ENCODE measurements around the gene ZFAND3. TPM values are rescaled to one million over a fixed set of nuclear protein-coding genes. Genes with fewer than 3 reads are reported as not detected.

The ZFAND3 gene
- total and polyA plus RNA-seq, 3 donors from 2014 or later = 104 to 329 (median 109) TPM

DNA sequence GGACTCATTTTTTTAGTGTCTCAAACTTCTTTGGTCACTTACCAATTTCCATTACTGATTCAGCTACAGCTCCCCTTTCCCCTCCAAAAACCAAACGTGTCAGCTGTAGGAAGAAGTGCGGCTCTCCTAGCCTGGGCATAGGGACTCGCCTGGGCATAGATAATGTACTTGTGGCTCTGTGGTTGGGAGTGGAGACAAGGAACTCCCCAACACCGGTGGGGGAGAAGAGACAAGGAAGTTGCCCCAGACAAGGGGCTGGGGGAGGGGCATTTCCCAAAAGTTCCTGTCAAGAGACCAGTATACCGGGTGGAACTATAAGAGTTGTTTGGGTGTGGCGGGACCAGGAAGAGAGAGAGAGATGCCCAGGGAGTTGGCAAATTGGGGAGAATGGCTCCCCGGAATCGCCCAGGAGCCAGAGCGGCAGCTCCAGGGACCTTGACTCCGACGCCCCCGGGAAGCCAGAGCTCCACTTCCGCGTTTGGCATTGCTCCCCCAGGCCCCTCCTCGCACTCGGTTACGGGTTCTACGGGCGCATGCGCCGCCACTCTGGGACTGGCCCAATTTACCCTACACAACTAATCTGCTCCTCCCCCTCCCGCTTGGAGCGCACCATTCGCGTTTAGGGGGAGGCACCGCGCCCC, 871 bp upstream of the ZFAND3 start:
- peak; percentile 97 for DNase-seq
- TF ChIP-seq POLR2A (IDR thresholded peaks at IDR 0.05) (peak; percentile 1), CTCF (IDR thresholded peaks at IDR 0.05) (no peak)
- no peaks in the 10 kb centered on the region for H3K9me3 ChIP-seq
- no peaks in the 10 kb centered on the region for H3K27me3 ChIP-seq
- H3K27ac ChIP-seq = peak overlapping the region; percentile 98 to 99
- no peaks in the 10 kb centered on the region for H3K36me3 ChIP-seq (ENCODE audit: low read depth, missing control alignments)
- peaks cover 31% of the 10 kb centered on the region for H3K4me1 ChIP-seq
- intact Hi-C loops (cut with DNase I; ENCODE audit: low total_unique reads) = no loop called here
- WGBS, 2 donors = 1% methylated on average over 19 to 27 of the region's 27 CpGs
- H3K4me3 ChIP-seq = peak overlapping the region; percentile 89 to 95

DNA sequence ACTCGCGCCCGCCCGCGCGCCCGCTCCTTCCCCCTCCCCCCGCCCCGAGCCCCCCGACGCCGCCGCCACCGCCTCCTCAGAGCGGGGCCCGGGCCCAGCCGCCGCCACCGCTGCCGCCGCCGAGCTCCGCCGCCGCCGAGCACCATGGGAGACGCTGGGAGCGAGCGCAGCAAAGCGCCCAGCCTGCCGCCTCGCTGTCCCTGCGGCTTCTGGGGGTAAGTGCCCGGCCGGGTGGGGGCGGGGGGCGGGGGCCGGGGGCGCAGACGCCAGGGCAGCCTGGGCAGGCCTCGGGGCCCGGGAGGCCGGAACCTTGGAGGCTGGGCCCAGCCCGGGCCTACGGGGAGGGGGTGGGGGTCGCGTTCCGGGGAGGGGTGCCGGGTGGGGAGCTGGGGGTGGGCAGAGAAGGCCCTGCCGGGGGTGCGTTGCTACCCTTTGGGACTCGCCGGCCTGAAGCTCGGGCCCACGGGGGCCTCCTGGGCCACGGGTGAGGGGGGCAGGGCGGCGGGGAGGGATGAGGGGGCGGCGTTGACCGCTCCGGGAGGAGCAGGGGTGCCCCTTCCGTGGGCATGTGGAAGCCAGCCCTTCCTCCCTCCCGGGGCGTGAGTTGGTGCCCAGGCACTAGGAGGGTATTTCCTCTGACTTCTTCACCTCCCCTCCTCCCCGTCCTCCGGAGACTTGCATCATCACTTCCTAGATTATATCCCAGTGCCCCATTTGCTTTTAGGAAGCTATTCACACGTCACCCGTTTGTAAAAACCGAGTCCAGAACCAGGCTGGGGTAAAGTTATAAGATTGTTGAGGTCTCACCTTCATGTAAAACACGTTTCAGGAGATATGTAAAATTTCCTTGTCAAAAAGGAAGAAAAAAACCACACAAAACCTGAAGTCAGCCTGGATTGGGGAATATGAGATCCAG, 533 bp downstream of the ZFAND3 start:
- H3K36me3 ChIP-seq (ENCODE audit: low read depth, missing control alignments) = no peaks in the 10 kb centered on the region
- intact Hi-C loops (cut with DNase I; ENCODE audit: low total_unique reads) = no loop called here
- peaks cover 31% of the 10 kb centered on the region for H3K4me1 ChIP-seq
- H3K27ac ChIP-seq = peak overlapping the region; percentile 89 to 98
- DNase-seq = peak; percentile 69
- H3K9me3 ChIP-seq = no peaks in the 10 kb centered on the region
- TF ChIP-seq POLR2A (IDR thresholded peaks at IDR 0.05) (no peak), CTCF (IDR thresholded peaks at IDR 0.05) (no peak)
- H3K27me3 ChIP-seq = no peaks in the 10 kb centered on the region
- WGBS, 2 donors = 1 to 3% methylated on average over 6 to 32 of the region's 71 CpGs
- H3K4me3 ChIP-seq = peak overlapping the region; percentile 89 to 95

DNA sequence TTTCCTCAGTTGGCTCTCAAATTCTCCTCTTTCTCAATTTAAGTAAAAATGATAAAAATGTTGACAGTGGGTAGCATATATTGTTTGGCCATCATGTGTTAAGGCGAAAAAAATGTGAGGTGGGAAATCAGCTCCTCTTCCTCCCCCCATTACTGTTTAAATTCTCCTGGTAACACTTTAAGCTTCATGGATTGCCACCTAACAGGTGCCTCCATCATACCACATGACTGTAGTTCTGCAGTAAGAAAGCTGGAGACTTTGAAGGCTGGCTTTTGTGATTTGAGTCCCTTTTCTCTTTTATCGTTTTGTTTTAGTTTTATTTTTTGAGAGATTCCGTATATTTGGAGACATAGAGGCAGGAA, 1.2 kb downstream of the ZFAND3 start:
- peaks cover 31% of the 10 kb centered on the region for H3K4me1 ChIP-seq
- no peaks in the 10 kb centered on the region for H3K27me3 ChIP-seq
- TF ChIP-seq CTCF (IDR thresholded peaks at IDR 0.05) (no peak), POLR2A (IDR thresholded peaks at IDR 0.05) (no peak)
- H3K9me3 ChIP-seq = no peaks in the 10 kb centered on the region
- H3K36me3 ChIP-seq (ENCODE audit: low read depth, missing control alignments) = no peaks in the 10 kb centered on the region
- intact Hi-C loops (cut with DNase I; ENCODE audit: low total_unique reads) = no loop called here
- 22 to 40% methylated on average over 3 of the region's 3 CpGs for WGBS, 2 donors
- peak overlapping the region in 1 of 2 donors; percentile 98 for H3K27ac ChIP-seq
- peak overlapping the region; percentile 89 to 95 for H3K4me3 ChIP-seq
- DNase-seq = no peak

GRCh38 chr6:37821446-37821845, 1.9 kb downstream of the ZFAND3 start:
- TF ChIP-seq CTCF (IDR thresholded peaks at IDR 0.05) (no peak), POLR2A (IDR thresholded peaks at IDR 0.05) (no peak)
- peaks cover 35% of the 10 kb centered on the region for H3K4me1 ChIP-seq
- no peaks in the 10 kb centered on the region for H3K36me3 ChIP-seq (ENCODE audit: low read depth, missing control alignments)
- H3K27ac ChIP-seq = no peak overlapping the region
- WGBS, 2 donors = 49 to 60% methylated on average over 7 of the region's 7 CpGs
- no peak overlapping the region for H3K4me3 ChIP-seq
- no peaks in the 10 kb centered on the region for H3K9me3 ChIP-seq
- DNase-seq = no peak
- intact Hi-C loops (cut with DNase I; ENCODE audit: low total_unique reads) = no loop called here
- H3K27me3 ChIP-seq = no peaks in the 10 kb centered on the region

Data from testis (tissue), 3 donors.